DOHH2 (cell line): Measurements from ENCODE around the gene POLR3A.
"Not testable (repeated sequence)": the region's sequence is repeated elsewhere in the genome, so short reads cannot be mapped to it uniquely, and the experiment has no call there.

Source experiments
- H3F3A ChIP-seq: fragments of 200-600 bp; sonication (generic), shearing (Covaris generic); 2 replicates; pipeline ENCODE4 v1.6.0; 2016; ENCODE audit warnings: antibody characterized with exemption, mild to moderate bottlenecking; ENCODE audit not compliant: control insufficient read depth, insufficient read depth
- H3K27ac ChIP-seq: fragments of 200-600 bp; sonication (generic); 2 replicates; pipeline ENCODE4 v1.5.1; 2014; ENCODE audit warnings: low read depth, mild to moderate bottlenecking, low read length, moderate library complexity
- H3K27me3 ChIP-seq: fragments of 200-600 bp; sonication (generic); 2 replicates; pipeline ENCODE4 v1.6.1; 2014; ENCODE audit warnings: mild to moderate bottlenecking, low read length, mixed read lengths; ENCODE audit not compliant: control insufficient read depth
- H3K36me3 ChIP-seq: fragments of 200-600 bp; sonication (generic); 2 replicates; pipeline ENCODE4 v1.6.1; 2014; ENCODE audit warnings: mild to moderate bottlenecking, low read length, moderate library complexity, mixed read lengths; ENCODE audit not compliant: control insufficient read depth
- H3K4me1 ChIP-seq: fragments of 200-600 bp; sonication (generic); 2 replicates; pipeline ENCODE4 v1.6.1; 2014; ENCODE audit warnings: mild to moderate bottlenecking, low read length, mixed read lengths; ENCODE audit not compliant: control insufficient read depth
- H3K4me2 ChIP-seq: fragments of 200-600 bp; sonication (generic); 2 replicates; pipeline ENCODE4 v1.6.0; 2014; ENCODE audit warnings: mild to moderate bottlenecking, low read length, moderate library complexity
- H3K4me3 ChIP-seq: fragments of 200-600 bp; sonication (generic); 2 replicates; pipeline ENCODE4 v1.5.1; 2014; ENCODE audit warnings: mild to moderate bottlenecking, low read length, mixed read lengths
- H3K79me2 ChIP-seq: fragments of 200-600 bp; sonication (generic); 2 replicates; pipeline ENCODE4 v1.6.1; 2014; ENCODE audit warnings: mild to moderate bottlenecking, low read length, mixed read lengths; ENCODE audit not compliant: control insufficient read depth
- H3K9me2 ChIP-seq: fragments of 200-600 bp; sonication (generic); replicated peaks from 2 replicates; pipeline ENCODE4 v1.6.1; 2014; ENCODE audit warnings: mild to moderate bottlenecking, low read length, mixed read lengths; ENCODE audit not compliant: control insufficient read depth
- H3K9me3 ChIP-seq: fragments of 200-600 bp; sonication (generic); 2 replicates; pipeline ENCODE4 v1.6.1; 2014; ENCODE audit warnings: antibody characterized with exemption, low read length, mixed read lengths; ENCODE audit not compliant: control insufficient read depth, insufficient read depth
- H4K20me1 ChIP-seq: fragments of 200-600 bp; sonication (generic); 2 replicates; pipeline ENCODE4 v1.6.0; 2014; ENCODE audit warnings: low read depth, mild to moderate bottlenecking, antibody characterized with exemption, low read length, moderate library complexity; ENCODE audit not compliant: control insufficient read depth, insufficient read depth
- CTCF ChIP-seq: fragments of 200-600 bp; sonication (generic); IDR thresholded peaks from one replicate; pipeline ENCODE4 v1.5.1; 2014; ENCODE audit warnings: antibody characterized with exemption, mild to moderate bottlenecking, low read depth, low read length; ENCODE audit not compliant: poor library complexity, severe bottlenecking
- EZH2phosphoT487 ChIP-seq: fragments of 200-600 bp; sonication (generic); IDR thresholded peaks from 2 replicates; pipeline ENCODE4 v1.6.1; 2017; ENCODE audit warnings: borderline replicate concordance, mild to moderate bottlenecking, antibody characterized with exemption, low read length, moderate library complexity, mixed read lengths

POLR3A gene

GRCh38 chr10:78065611-78066010 is 36.3 kb upstream of the POLR3A start:
- TF ChIP-seq EZH2phosphoT487 (no peak), CTCF (no peak)
- Histone ChIP-seq H3K4me2 (no peak overlapping the region), H3K27ac (no peak overlapping the region), H3K4me1 (no peaks in the 10 kb centered on the region), H4K20me1 (no peaks in the 10 kb centered on the region), H3K4me3 (no peak overlapping the region), H3F3A (no peaks in the 10 kb centered on the region), H3K27me3 (0 out of 2 replicates have a peak, but pooled peaks cover 2% of the 10 kb centered on the region), H3K9me3 (no peaks in the 10 kb centered on the region), H3K79me2 (no peaks in the 10 kb centered on the region), H3K36me3 (no peaks in the 10 kb centered on the region), H3K9me2 (no peaks in the 10 kb centered on the region)

- H3K79me2 ChIP-seq, H3K4me2 ChIP-seq, H3F3A ChIP-seq, H3K27ac ChIP-seq, H3K36me3 ChIP-seq, H4K20me1 ChIP-seq, H3K27me3 ChIP-seq, H3K4me1 ChIP-seq, H3K9me3 ChIP-seq, H3K4me3 ChIP-seq, H3K9me2 ChIP-seq: not testable (repeated sequence)
These were observed 35.6 kb upstream of the POLR3A start for GRCh38 chr10:78064919-78065318.

GRCh38 chr10:78063236-78063635 is 33.9 kb upstream of the POLR3A start:
- TF ChIP-seq CTCF (no peak), EZH2phosphoT487 (no peak)
- H3K27ac ChIP-seq: no peak overlapping the region
- H3K36me3 ChIP-seq: no peaks in the 10 kb centered on the region
- no peaks in the 10 kb centered on the region for H3K9me2 ChIP-seq
- 0 out of 2 replicates have a peak, but pooled peaks cover 2% of the 10 kb centered on the region for H3K27me3 ChIP-seq
- H3K79me2 ChIP-seq: no peaks in the 10 kb centered on the region
- H3F3A ChIP-seq: no peaks in the 10 kb centered on the region
- H3K4me3 ChIP-seq: no peak overlapping the region
- H3K4me1 ChIP-seq: no peaks in the 10 kb centered on the region
- no peaks in the 10 kb centered on the region; the same call in 1 of the 2 replicates for H4K20me1 ChIP-seq
- H3K9me3 ChIP-seq: no peaks in the 10 kb centered on the region
- no peak overlapping the region for H3K4me2 ChIP-seq

GRCh38 chr10:78062296-78062695 is 33.0 kb upstream of the POLR3A start:
- Histone ChIP-seq H3K36me3 (no peaks in the 10 kb centered on the region), H3F3A (no peaks in the 10 kb centered on the region), H3K79me2 (no peaks in the 10 kb centered on the region), H3K4me3 (no peak overlapping the region), H3K27me3 (0 out of 2 replicates have a peak, but pooled peaks cover 2% of the 10 kb centered on the region), H3K4me1 (no peaks in the 10 kb centered on the region), H4K20me1 (no peaks in the 10 kb centered on the region; the same call in 1 of the 2 replicates), H3K4me2 (no peak overlapping the region), H3K9me2 (no peaks in the 10 kb centered on the region), H3K9me3 (no peaks in the 10 kb centered on the region), H3K27ac (no peak overlapping the region)
- no peak for TF ChIP-seq EZH2phosphoT487
- TF ChIP-seq CTCF: no peak
